OCI-M1 (cell line): ENCODE measurements around the gene ATG9A.
A peak's percentile ranks its signal among the peaks of the same experiment; 100 is the strongest.

ENCODE experiments used
- DNase-seq: peaks from one replicate; lab custom pipeline; 2025; lab: John Stamatoyannopoulos, UW

ATG9A gene

GRCh38 chr2:219223831-219224610 is 5.4 kb downstream of the ATG9A start:
- DNase-seq, result no peak

- no peak for DNase-seq
These were observed 7.4 kb downstream of the ATG9A start for GRCh38 chr2:219221957-219222518.

DNA sequence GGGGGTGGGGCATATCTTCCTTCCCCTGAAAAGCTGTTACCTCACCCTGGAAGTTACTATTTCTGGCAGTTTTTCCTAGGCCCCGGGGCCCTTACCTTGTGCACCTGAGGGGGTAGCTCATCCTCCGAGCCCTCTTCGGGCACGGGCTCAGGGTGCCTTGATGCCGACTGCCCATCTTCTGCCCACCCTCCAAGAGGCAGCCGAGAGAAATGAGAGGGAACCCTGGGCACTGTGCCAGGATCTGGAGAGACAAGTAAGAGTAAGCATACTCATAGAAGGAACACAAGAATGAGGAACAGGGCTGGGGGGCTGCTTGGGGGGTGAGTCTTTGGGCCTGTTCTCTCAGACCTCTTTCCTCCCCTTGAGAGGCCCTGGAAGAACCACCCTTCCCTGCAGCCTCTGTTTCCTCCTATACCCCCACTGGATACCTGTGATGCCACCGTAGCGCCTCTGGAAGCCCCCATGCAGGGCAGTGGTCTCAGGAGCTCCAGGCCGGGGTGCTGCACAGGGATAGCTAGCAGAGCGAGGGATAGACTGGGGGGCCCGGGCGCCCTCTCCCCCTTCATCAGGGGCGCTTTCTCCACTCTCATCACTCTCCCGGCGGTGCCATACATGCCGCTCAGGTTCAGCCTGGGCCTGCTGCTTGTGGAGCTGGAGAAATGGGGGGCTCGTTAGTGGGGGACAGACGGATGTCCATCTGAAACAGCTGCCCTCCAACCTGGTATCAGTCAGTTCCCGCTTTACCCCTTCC is 8.6 kb downstream of the ATG9A start:
- DNase-seq, result no peak

DNA sequence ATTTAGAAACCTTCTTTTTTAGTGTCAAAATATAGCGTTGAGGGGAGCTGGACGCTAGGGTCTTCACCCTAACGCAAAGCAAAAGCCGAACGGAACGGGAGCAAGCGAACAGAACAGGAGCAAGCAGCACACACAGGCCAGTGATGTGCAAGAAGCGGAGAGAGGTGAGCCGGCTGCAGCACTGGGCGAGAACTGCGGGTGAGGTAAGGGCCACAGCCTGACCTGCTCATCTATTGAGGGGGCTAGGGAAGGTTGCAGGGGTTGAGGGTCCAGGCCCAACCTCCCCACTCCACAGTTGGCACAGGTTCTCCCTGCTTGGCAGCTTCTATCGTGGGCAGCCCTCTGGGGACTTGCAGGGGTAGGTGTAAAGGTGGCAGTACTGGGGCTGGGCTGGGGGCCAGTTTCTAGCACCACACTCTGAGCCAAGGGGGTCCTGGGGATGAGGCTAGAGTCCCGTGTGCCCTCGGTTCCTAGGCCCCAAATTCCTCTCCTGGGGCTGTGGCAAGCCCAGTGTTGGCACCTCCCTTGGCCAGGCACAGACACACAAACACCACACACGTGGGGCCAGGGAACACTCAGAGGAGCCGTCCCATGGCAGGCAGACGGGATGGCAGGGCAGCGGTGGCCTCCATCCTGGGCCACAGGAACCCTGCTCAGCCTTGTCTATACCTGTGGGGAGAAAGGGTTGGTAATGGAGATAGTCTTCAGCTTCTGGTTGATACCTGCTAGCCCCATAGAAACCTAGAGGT is 9.5 kb downstream of the ATG9A start:
- DNase-seq, result no peak

- DNase-seq, result peak; percentile 23
These were observed 10.4 kb downstream of the ATG9A start, which contains the start of gene ABCB6 for GRCh38 chr2:219218732-219219701. ABCB6 (minus strand) TSS chr2:219218958; CDS start chr2:219218673, 285 bp downstream.

DNA sequence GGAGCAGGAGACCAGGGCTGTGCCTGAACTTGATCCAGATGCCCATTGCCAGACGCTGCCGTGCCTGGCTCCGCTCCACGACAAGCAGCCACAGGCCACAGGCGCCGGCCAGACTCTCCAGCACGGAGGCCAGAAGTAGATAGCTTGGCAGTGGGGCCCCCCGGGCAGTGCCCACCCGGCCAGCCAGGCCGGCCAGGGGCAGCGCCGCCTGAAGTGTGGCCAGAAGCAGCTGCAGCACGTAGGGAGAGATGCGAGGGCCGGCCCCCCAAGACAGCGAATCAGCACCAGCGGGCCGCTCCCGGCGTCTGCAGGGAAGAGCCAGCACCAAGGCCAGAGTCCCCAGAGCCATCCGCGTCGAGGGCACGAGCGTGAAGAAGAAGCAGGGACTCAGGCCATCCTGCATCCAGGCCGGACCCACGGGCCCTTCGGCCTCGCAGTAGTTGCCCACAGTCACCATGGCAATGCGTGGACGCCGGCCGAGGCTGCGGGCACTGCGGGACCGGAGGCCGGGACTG is 11.2 kb downstream of the ATG9A start:
- no peak for DNase-seq

DNA sequence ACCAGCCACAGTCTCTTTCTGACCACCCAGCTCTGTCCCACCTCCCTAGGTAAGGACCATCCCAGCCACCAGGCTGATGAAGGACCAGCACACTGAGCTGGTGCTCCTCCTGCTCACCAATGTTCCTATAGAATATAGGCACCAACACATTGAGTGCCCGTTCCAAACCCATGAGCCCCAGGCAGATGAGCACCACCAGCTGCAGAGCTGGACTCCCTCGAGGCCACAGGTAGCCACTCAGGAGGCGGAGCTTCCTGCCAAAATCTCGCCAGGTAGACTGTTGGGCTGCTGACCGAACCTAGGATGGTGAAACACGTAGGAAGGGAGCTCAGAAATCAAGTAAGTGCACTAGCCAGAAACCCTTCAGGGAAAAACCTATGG is 12.9 kb downstream of the ATG9A start:
- no peak for DNase-seq

- no peak for DNase-seq
These were observed 13.4 kb downstream of the ATG9A start for GRCh38 chr2:219215871-219216534.

DNA sequence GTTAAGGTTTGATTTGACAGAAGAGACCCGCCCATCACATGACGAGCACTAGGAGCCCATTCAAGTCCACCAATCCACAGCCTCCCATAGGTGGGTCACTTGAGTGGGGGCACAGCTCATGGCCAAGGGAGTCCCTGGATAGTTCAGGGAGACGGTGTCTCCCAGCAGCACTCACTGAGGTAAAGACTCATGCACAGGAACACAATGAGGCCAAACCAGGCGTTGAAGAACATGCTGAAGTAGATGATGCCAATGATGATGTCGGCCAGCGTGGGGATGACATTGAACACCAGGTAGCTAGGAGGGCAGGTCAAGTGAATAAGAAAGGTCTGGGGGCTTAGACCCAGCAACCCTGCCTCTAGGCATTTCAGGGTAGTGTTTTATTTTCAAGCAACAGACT is 14.7 kb downstream of the ATG9A start:
- no peak for DNase-seq

GRCh38 chr2:219214141-219214540 is 15.3 kb downstream of the ATG9A start:
- no peak for DNase-seq

- no peak for DNase-seq
These were observed 15.9 kb downstream of the ATG9A start for GRCh38 chr2:219213486-219214071.

DNA sequence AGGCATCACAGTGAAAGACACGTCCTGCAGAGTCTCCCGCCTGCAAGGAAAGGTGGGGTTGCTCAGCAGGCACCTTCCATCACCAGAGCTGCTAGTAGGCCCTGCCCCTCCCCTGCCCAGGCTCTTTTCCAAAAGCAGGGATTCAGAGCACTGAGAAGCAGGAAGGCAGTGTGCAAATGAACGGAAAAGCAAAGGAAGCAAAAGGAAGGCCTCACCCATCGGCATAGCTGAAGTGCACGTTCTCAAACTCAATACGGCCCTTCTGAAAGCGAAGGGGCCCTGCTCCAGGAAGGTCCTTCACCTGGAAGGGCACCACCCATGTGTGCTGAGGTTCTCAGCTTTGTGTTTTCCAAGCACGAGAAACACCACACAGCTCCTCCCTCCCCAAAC is 16.4 kb downstream of the ATG9A start:
- no peak for DNase-seq

DNA sequence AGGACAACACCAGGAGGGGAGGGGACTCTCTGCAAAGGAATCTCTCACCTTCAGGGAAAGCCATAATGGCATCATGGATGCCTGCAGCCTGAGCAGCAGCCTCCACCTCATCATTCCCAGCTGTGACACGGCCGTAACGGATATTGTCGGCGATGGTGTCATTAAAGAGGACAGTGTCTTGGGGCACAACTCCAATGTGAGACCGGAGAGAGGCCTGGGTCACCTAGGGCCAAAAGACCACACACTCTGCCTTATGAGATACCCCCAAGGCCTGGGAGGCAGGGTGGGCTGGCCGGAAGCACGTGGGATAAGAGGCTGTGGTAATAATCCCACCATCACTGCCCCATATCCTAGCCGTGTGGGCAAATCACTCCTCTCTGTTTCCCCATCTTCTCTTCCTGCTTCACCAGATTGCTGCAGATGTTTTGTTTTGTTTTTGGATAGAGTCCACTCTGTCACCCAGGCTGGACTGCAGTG is 18.5 kb downstream of the ATG9A start:
- no peak for DNase-seq

- no peak for DNase-seq
These were observed 19.1 kb downstream of the ATG9A start for GRCh38 chr2:219210196-219210885.

GRCh38 chr2:219209236-219210195 is 19.9 kb downstream of the ATG9A start:
- no peak for DNase-seq

- DNase-seq, result no peak
These were observed 21.3 kb downstream of the ATG9A start for GRCh38 chr2:219207884-219208740.
